HG03097 (cell line): ENCODE results near the gene CRISP3.
"Not testable (repeated sequence)": the region's sequence is repeated elsewhere in the genome, so short reads cannot be mapped to it uniquely, and the experiment has no call there.

Experiments
- ATAC-seq: cut with Tn5 transposase; IDR thresholded peaks from one replicate; pipeline ENCODE4 v1.9.1; 2021; ENCODE audit not compliant: unreplicated experiment, low FRiP score

CRISP3 gene

GRCh38 chr6:49744259-49744658, at the start of gene CRISP3:
CRISP3 (minus strand) TSS chr6:49744388; CDS start chr6:49744367, 21 bp downstream.
- ATAC-seq: no peak

- no peak for ATAC-seq
Measured at GRCh38 chr6:49790341-49790740, 46.2 kb upstream of the CRISP3 start.

- no peak for ATAC-seq
Measured at GRCh38 chr6:49787176-49787575, 43.0 kb upstream of the CRISP3 start, which contains the start of gene PGK2. PGK2 (minus strand) TSS chr6:49787285; CDS start chr6:49787187, 98 bp downstream.

- no peak for ATAC-seq
Measured at GRCh38 chr6:49784272-49784671, 40.1 kb upstream of the CRISP3 start.

- no peak for ATAC-seq
Measured at GRCh38 chr6:49782725-49783124, 38.5 kb upstream of the CRISP3 start.

- ATAC-seq: no peak
Measured at GRCh38 chr6:49782293-49782692, 38.1 kb upstream of the CRISP3 start.

- ATAC-seq: no peak
Measured at GRCh38 chr6:49776444-49776843, 32.3 kb upstream of the CRISP3 start.

GRCh38 chr6:49775043-49775442, 30.9 kb upstream of the CRISP3 start:
- no peak for ATAC-seq

- no peak for ATAC-seq
Measured at GRCh38 chr6:49772285-49772684, 28.1 kb upstream of the CRISP3 start.

GRCh38 chr6:49766762-49767161, 22.6 kb upstream of the CRISP3 start:
- ATAC-seq: no peak

GRCh38 chr6:49764571-49765236, 20.5 kb upstream of the CRISP3 start:
- no peak for ATAC-seq

- ATAC-seq: no peak
Measured at GRCh38 chr6:49743429-49743828, 759 bp downstream of the CRISP3 start.

GRCh38 chr6:49739423-49739822, 4.8 kb downstream of the CRISP3 start:
- ATAC-seq: no peak

- ATAC-seq: no peak
Measured at GRCh38 chr6:49736017-49736508, 8.1 kb downstream of the CRISP3 start.

- ATAC-seq: no peak
Measured at GRCh38 chr6:49733680-49734079, 10.5 kb downstream of the CRISP3 start.

GRCh38 chr6:49732781-49733180, 11.4 kb downstream of the CRISP3 start:
- no peak for ATAC-seq

GRCh38 chr6:49730251-49730650, 13.9 kb downstream of the CRISP3 start:
- ATAC-seq: no peak

- not testable (repeated sequence) for ATAC-seq
Measured at GRCh38 chr6:49723917-49724316, 20.3 kb downstream of the CRISP3 start.

GRCh38 chr6:49721297-49721696, 22.9 kb downstream of the CRISP3 start:
- ATAC-seq: no peak

- ATAC-seq: no peak
Measured at GRCh38 chr6:49720372-49720771, 23.8 kb downstream of the CRISP3 start.

- no peak for ATAC-seq
Measured at GRCh38 chr6:49713346-49713745, 30.8 kb downstream of the CRISP3 start, which contains the start of gene CRISP2. CRISP2 (minus strand) TSS chr6:49713543; CDS start chr6:49709196, 4,347 bp downstream.

GRCh38 chr6:49698478-49698877, 45.7 kb downstream of the CRISP3 start:
- no peak for ATAC-seq
